Hypothalamus (tissue), 51 donors: ENCODE results near the gene WDR33.

Experiments used
- DNase-seq, 51 donors: peaks; one replicate each; lab custom pipeline; 2025; lab: John Stamatoyannopoulos, UW

Gene WDR33

DNA sequence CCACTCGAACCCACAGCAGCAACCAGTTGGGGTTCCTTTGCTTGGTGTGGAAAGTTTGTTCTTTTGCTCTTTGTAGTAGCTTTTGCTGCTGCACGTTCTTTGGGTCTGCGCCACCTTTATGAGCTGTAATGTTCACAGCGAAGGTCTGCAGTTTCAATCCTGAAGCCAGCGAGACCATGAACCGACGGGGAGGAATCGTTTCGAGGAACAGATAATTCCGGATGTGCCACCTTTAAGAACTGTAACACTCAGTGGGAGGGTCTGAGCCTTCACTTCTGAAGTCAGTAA lies 150.7 kb downstream of the WDR33 start:
- no peak for DNase-seq

- DNase-seq, result no peak
These were observed 151.3 kb downstream of the WDR33 start for GRCh38 chr2:127659408-127660290.

DNA sequence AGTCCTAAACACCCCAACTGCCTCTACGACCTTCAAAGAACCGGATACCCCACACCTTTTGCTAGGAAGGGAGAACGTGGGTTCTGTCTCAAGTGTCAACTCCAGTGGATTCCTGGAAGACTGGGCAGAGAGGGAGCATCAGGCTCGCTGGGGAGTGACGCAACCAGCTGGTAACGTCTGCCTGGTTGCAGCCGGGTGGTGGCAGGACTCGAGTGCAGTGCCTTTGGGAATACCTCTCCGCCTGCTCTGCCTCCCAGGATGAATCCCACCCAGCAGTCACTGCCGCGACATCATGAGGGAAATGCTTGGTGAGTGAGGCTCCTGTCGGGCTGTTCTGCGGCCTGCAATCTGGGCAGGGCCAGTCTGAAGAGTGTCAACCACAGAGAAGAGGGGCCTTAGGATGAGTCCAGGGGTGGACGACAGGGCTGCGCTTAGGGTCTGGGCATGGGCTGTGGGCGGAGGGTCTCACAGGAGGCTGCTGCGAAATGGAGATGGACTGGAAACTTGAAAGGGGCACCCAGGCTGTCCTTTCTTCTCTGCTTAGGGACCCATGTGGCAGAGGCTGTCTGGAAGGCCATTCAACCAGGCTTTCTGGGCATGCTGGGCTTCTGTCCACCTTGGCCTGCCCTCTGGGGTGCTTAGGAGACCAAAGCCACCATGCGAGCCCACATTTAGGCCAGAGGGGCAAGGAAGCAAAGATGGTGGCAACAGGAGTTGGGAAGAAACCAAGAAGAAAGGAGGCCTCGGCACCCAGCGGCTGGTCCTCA lies 152.1 kb downstream of the WDR33 start:
- DNase-seq, result no peak

DNA sequence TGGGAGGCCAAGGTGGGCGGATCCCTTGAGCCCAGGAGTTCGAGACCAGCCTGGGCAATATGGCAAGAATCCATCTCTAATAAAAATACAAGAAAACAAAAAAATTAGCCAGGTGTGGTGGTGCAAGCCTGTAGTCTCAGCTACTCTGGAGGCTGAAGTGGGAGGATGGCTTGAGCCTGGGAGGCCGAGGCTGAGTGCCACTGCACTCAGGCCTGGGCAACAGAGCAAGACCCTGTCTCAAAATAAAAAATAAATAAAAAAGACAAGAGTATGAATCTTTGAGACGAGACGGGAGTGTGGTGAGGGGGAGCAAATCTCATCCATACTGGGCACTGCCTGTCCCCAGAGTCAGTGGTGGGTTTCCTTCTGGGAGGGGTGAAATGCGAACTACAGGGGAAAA lies 152.8 kb downstream of the WDR33 start:
- no peak for DNase-seq

DNA sequence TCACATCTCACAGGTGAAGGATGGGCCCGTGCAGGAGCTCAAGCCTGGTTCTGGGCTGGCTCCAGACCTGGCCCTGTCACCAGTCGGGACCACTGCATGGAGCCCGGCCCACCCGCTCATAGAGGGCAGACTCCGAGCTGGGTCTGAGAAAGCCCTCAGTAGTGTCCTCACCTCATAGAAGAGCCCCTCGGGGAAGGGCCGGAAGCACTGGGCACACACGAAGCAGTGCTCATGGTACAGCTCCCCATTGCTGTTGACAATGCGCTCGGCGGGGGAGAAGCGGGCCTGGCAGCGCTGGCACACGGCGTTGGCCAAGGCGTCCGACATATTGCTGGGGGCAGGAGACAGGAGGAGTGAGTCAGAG lies 153.8 kb downstream of the WDR33 start:
- DNase-seq, result no peak

GRCh38 chr2:127656569-127657231 lies 154.3 kb downstream of the WDR33 start:
- no peak for DNase-seq

DNA sequence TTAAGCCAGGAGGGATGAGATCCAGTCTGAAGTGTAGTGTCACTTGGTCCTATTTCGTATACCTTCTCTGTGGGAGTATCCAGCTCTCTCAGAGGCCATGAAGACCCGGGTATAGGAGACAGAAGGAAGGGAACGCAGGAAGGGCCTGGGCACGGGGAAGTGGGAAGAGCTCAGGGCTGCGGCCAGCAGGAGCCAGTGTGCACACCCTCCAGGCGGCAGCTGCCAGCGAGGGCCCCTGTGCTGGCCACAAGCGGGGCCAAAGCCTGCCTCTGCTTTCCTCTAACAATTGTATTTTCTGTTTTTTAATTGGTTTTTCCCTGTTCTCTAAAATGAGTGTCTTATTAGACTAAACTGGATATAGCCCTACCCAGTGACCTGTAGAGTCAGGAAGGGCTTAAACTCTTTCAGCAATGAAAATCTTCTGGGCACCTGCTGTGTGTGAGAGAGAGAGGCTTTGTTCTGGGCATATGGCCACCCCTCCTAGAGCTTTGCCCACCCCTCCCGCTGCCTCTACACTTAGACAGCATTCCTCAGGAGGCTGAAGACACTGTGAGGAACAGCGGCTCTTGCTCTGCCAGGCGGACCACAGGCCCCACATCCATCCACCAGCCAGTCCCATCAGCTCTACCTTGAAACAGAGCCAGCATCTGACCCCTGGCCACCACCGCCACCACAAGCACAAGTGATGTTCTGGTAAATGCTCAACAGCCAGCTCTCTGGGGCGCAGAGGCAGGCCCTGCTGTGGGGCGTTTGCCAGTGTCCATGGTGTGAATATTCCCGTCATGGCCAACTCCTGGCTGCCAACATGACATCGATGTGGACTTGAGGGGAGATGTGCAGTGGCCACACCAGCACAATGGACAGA lies 155.5 kb downstream of the WDR33 start:
- no peak for DNase-seq

GRCh38 chr2:127654838-127655175 lies 156.2 kb downstream of the WDR33 start:
- DNase-seq, result no peak

GRCh38 chr2:127654084-127654837 lies 156.7 kb downstream of the WDR33 start:
- no peak for DNase-seq

GRCh38 chr2:127653421-127654083 lies 157.4 kb downstream of the WDR33 start:
- no peak for DNase-seq

DNA sequence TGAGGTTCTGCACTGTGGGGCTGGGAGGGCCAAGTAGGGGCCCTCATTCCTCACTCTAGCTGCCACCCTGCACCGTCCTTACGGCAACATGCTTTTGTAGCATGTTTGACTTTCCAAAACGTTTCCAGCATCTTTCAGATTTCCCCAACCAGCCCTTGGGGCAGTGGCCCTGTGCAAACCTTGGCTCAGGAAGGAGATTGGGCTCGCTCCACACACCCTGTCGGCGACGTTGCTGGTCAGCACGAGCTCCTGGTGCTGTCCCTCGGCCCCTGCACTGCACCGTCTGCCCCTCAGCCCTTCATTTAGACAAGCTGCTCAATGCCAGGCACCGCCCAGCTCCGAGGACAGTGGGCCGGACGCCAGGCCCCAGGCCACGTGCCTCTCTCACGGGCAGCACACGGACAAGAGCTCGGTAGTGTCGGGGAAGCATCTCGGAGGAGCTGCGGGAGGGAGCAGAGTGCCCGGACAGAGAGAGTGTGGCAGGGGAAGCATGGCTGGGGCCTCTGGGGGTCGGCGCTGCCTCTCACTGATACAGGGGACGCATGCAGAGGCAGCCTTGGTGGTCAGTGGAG lies 158.1 kb downstream of the WDR33 start:
- DNase-seq, result no peak

GRCh38 chr2:127651971-127652550 lies 158.9 kb downstream of the WDR33 start:
- peak in 43 of 51 donors; percentile 12 to 88 (median 63) for DNase-seq

GRCh38 chr2:127651381-127651809 lies 159.6 kb downstream of the WDR33 start:
- no peak for DNase-seq
